Activated CD4-positive, alpha-beta T cell treated with anti-CD3 and anti-CD28 coated beads, Interleukin-2, amount 10 ng/mL, durations not matched to agents 7 days and 5 days (primary cell): ENCODE measurements around the gene EEFSEC. TPM values are rescaled to one million over a fixed set of nuclear protein-coding genes. Genes with fewer than 3 reads are reported as not detected.

Source experiments
- CTCF ChIA-PET: fragments of 350-600 bp; sonication (Branson Sonifier 250); formaldehyde crosslinking; loops from one replicate; lab custom pipeline; 2021; ENCODE audit warnings: antibody characterized with exemption; lab: Charles Lee
- POLR2A ChIA-PET: fragments of 350-600 bp; sonication (Branson Sonifier 250); formaldehyde crosslinking; loops from one replicate; lab custom pipeline; 2021; ENCODE audit warnings: antibody characterized with exemption; lab: Charles Lee
- DNase-seq: peaks from one replicate; pipeline ENCODE4 v3.0.0-alpha.2; 2020
- H3K27ac Mint-ChIP-seq: one replicate; pipeline ENCODE4 v1.8.0; 2021; ENCODE audit warnings: mild to moderate bottlenecking, moderate library complexity, mixed read lengths
- H3K27me3 Mint-ChIP-seq: one replicate; pipeline ENCODE4 v1.8.0; 2021; ENCODE audit warnings: mixed read lengths
- H3K36me3 Mint-ChIP-seq: one replicate; pipeline ENCODE4 v1.8.0; 2021; ENCODE audit warnings: low read depth, mixed read lengths
- H3K4me1 Mint-ChIP-seq: one replicate; pipeline ENCODE4 v1.8.0; 2021; ENCODE audit warnings: mixed read lengths
- H3K4me3 Mint-ChIP-seq: one replicate; pipeline ENCODE4 v1.8.0; 2021; ENCODE audit warnings: mild to moderate bottlenecking, moderate library complexity, mixed read lengths
- H3K9me3 Mint-ChIP-seq: one replicate; pipeline ENCODE4 v1.8.0; 2021; ENCODE audit warnings: mixed read lengths
- total RNA-seq, 2 experiments: library from RNA; stranded (reverse); gene quantifications; one replicate each; pipeline ENCODE4 v1.2.3, GENCODE V29; 2021

Gene EEFSEC
- total RNA-seq, 2 experiments from 2014 or later, result 16.6 to 17.1 TPM

DNA sequence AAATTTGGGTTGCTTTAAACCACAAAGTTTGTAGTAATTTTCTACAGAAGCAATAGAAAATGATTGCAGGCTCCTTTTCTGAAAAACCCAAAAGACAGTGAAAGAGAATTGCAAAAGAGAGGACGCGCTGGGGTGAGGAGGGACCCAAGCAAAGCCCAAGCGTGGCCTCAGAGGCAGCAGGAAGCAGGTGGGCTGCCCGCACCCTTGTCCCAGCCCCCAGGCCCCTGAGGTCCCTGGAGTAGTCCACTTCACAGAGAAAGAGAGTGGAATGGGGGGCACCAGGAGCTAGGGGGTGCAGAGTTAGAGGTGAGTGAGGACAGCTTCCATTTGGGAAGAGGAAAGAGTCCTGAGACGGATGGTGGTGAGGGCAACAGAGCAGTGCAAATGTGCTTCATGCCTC is 301.8 kb downstream of the EEFSEC start:
- Mint-ChIP-seq H3K9me3 (peaks cover 10% of the 10 kb centered on the region), H3K27me3 (peaks cover 24% of the 10 kb centered on the region), H3K27ac (no peak overlapping the region), H3K4me1 (peaks cover 6% of the 10 kb centered on the region), H3K36me3 (peaks cover 7% of the 10 kb centered on the region), H3K4me3 (no peak overlapping the region)
- ChIA-PET CTCF (no interaction called here), POLR2A (no interaction called here)
- no peak for DNase-seq

- Mint-ChIP-seq H3K9me3 (peaks cover 2% of the 10 kb centered on the region), H3K4me1 (peaks cover 2% of the 10 kb centered on the region), H3K27me3 (peaks cover 24% of the 10 kb centered on the region), H3K4me3 (no peak overlapping the region), H3K36me3 (no peaks in the 10 kb centered on the region), H3K27ac (no peak overlapping the region)
- ChIA-PET CTCF (no interaction called here), POLR2A (no interaction called here)
- no peak for DNase-seq
Measured at GRCh38 chr3:128455786-128456748, 302.8 kb downstream of the EEFSEC start.

- ChIA-PET POLR2A (no interaction called here), CTCF (interaction anchor here (1.0 to 1.1 kb wide), 2 partner anchors 10 kb away, joined by 4 read pairs; partner anchors contain the start of gene DNAJB8)
- no peaks in the 10 kb centered on the region for H3K36me3 Mint-ChIP-seq
- no peak overlapping the region for H3K4me3 Mint-ChIP-seq
- peaks cover 24% of the 10 kb centered on the region for H3K27me3 Mint-ChIP-seq
- no peak overlapping the region for H3K27ac Mint-ChIP-seq
- no peaks in the 10 kb centered on the region for H3K9me3 Mint-ChIP-seq
- no peak for DNase-seq
- peaks cover 2% of the 10 kb centered on the region for H3K4me1 Mint-ChIP-seq
Measured at GRCh38 chr3:128456776-128457715, 303.8 kb downstream of the EEFSEC start.

DNA sequence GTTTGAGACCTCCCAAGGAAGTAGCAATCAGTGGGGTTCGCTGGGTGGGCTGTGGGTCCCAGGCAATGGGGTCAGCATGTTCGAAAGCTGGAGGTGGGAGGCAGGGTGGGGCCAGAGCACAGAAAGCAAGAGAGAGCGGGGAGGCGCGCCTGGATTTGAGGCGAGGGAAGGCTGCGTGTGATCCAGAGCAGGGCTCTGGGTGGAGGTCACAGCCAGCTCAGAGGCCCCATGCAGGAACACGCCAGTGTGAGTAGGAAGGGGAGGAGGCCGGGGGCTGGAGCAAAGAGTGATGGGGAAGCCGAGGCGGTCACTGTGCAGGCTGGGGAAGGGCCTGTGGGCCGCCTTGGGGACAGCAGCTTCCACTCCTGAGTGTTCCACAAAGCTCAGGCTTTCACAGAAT is 304.7 kb downstream of the EEFSEC start:
- Mint-ChIP-seq H3K27me3 (peaks cover 24% of the 10 kb centered on the region), H3K27ac (no peak overlapping the region), H3K9me3 (no peaks in the 10 kb centered on the region), H3K4me1 (peaks cover 2% of the 10 kb centered on the region), H3K36me3 (no peaks in the 10 kb centered on the region), H3K4me3 (no peak overlapping the region)
- CTCF ChIA-PET, result interaction anchor here (1.0 to 1.1 kb wide), 2 partner anchors 9 to 11 kb away, joined by 4 read pairs; partner anchors contain the start of gene DNAJB8
- POLR2A ChIA-PET, result no interaction called here
- no peak for DNase-seq

Other genes starting within 250 kb of the EEFSEC start
- not detected for gene KBTBD12, start 238.2 kb upstream of the EEFSEC start, total RNA-seq
- gene SEC61A1, start 101.0 kb upstream of the EEFSEC start, total RNA-seq, result 100 to 1,000 TPM; 159 to 167 TPM
- 10 to 100 TPM; 58.3 to 58.7 TPM for gene RUVBL1, start 29.7 kb upstream of the EEFSEC start, total RNA-seq